Neural cell (in vitro differentiated cells): ENCODE results near the gene MDM2. TPM values are rescaled to one million over a fixed set of nuclear protein-coding genes. Genes with fewer than 3 reads are reported as not detected.

Source experiments
- H2AFZ ChIP-seq: fragments of 200-600, 300-800 bp; sonication (generic), shearing (Covaris generic); 2 replicates; pipeline ENCODE4 v1.6.0; 2014; ENCODE audit warnings: low read depth, mild to moderate bottlenecking, antibody characterized with exemption, low read length, moderate library complexity
- H3F3A ChIP-seq: fragments of 200-600 bp; shearing (Covaris generic); 2 replicates; pipeline ENCODE4 v1.6.1; 2016; ENCODE audit warnings: mild to moderate bottlenecking, moderate library complexity, mixed read lengths, antibody characterized with exemption, low read length; ENCODE audit not compliant: insufficient read depth, poor library complexity, severe bottlenecking
- H3K27ac ChIP-seq: fragments of 200-600, 300-800 bp; sonication (generic), shearing (Covaris generic); 2 replicates; pipeline ENCODE4 v1.5.1; 2014; ENCODE audit warnings: mild to moderate bottlenecking, low read length, moderate library complexity
- H3K27me3 ChIP-seq: fragments of 300-800, 200-600 bp; sonication (generic), shearing (Covaris generic); 2 replicates; pipeline ENCODE4 v1.6.0; 2014; ENCODE audit warnings: mild to moderate bottlenecking, low read depth, low read length, moderate library complexity; ENCODE audit not compliant: insufficient read depth
- H3K36me3 ChIP-seq: fragments of 300-800, 200-600 bp; sonication (generic), shearing (Covaris generic); 2 replicates; pipeline ENCODE4 v1.5.1; 2014; ENCODE audit warnings: mild to moderate bottlenecking, antibody characterized with exemption, low read length, moderate library complexity; ENCODE audit not compliant: insufficient read depth
- H3K4me2 ChIP-seq: fragments of 300-800, 200-600 bp; sonication (generic), shearing (Covaris generic); 2 replicates; pipeline ENCODE4 v1.6.0; 2014; ENCODE audit warnings: mild to moderate bottlenecking, low read length
- H3K4me3 ChIP-seq: fragments of 300-800, 200-600 bp; sonication (generic), shearing (Covaris generic); 2 replicates; pipeline ENCODE4 v1.5.1; 2014; ENCODE audit warnings: mild to moderate bottlenecking, low read length, moderate library complexity
- H3K79me2 ChIP-seq: fragments of 200-600 bp; shearing (Covaris generic); replicated peaks from 2 replicates; pipeline ENCODE4 v1.6.0; 2014; ENCODE audit warnings: mild to moderate bottlenecking, low read length, moderate library complexity; ENCODE audit not compliant: insufficient read depth
- H3K9ac ChIP-seq: fragments of 300-800, 200-600 bp; sonication (generic), shearing (Covaris generic); 2 replicates; pipeline ENCODE4 v1.6.1; 2016; ENCODE audit warnings: mild to moderate bottlenecking, low read length, mixed read lengths
- H3K9me2 ChIP-seq: fragments of 200-600 bp; shearing (Covaris generic); 2 replicates; pipeline ENCODE4 v1.6.1; 2016; ENCODE audit warnings: mild to moderate bottlenecking, low read length, mixed read lengths; ENCODE audit not compliant: insufficient read depth
- H3K9me3 ChIP-seq: fragments of 200-600, 300-800 bp; sonication (generic), shearing (Covaris generic); 2 replicates; pipeline ENCODE4 v1.6.1; 2016; ENCODE audit warnings: mild to moderate bottlenecking, mixed run types, low read length, moderate library complexity, mixed read lengths
- H4K20me1 ChIP-seq: fragments of 200-600 bp; shearing (Covaris generic); 2 replicates; pipeline ENCODE4 v1.6.1; 2016; ENCODE audit warnings: mild to moderate bottlenecking, mixed run types; ENCODE audit not compliant: insufficient read depth
- CTCF ChIP-seq: fragments of 450-650 bp; IDR thresholded peaks from 2 replicates; pipeline ENCODE4 v1.5.1; 2014; ENCODE audit warnings: antibody characterized with exemption, mild to moderate bottlenecking, moderate library complexity; ENCODE audit not compliant: poor library complexity, severe bottlenecking
- EP300 ChIP-seq: fragments of 450-650 bp; conservative IDR thresholded peaks from 2 replicates; pipeline ENCODE4 v1.6.1; 2014; ENCODE audit warnings: antibody characterized with exemption, mild to moderate bottlenecking, moderate library complexity; ENCODE audit not compliant: poor library complexity, severe bottlenecking
- EZH2 ChIP-seq: fragments of 200-600, 300-800 bp; shearing (Covaris generic), sonication (generic); IDR thresholded peaks from 2 replicates; pipeline ENCODE4 v1.6.1; 2014; ENCODE audit warnings: antibody characterized with exemption, low read length, borderline replicate concordance, mild to moderate bottlenecking; ENCODE audit not compliant: insufficient read depth, poor library complexity, severe bottlenecking
- MXI1 ChIP-seq: fragments of 450-650 bp; conservative IDR thresholded peaks from 2 replicates; pipeline ENCODE4 v1.6.1; 2014; ENCODE audit warnings: antibody characterized with exemption, mild to moderate bottlenecking; ENCODE audit not compliant: poor library complexity, severe bottlenecking
- POLR2AphosphoS5 ChIP-seq: IDR thresholded peaks from 2 replicates; pipeline ENCODE4 v1.6.1; 2012
- RAD21 ChIP-seq: fragments of 450-650 bp; conservative IDR thresholded peaks from 2 replicates; pipeline ENCODE4 v1.6.1; 2014; ENCODE audit warnings: antibody characterized with exemption, mild to moderate bottlenecking, moderate library complexity
- REST ChIP-seq: IDR thresholded peaks from 2 replicates; pipeline ENCODE4 v1.6.1; 2012; ENCODE audit warnings: borderline replicate concordance
- SMC3 ChIP-seq: fragments of 450-650 bp; conservative IDR thresholded peaks from 2 replicates; pipeline ENCODE4 v1.6.1; 2014; ENCODE audit warnings: antibody characterized with exemption, mild to moderate bottlenecking, moderate library complexity; ENCODE audit not compliant: poor library complexity
- TAF1 ChIP-seq: IDR thresholded peaks from 2 replicates; pipeline ENCODE4 v1.6.1; 2012; ENCODE audit warnings: low read depth
- polyA plus RNA-seq: library from polyadenylated mRNA; depleted of rRNA; stranded (reverse); fragments of >200 nt; gene quantifications from 2 replicates; pipeline ENCODE4 v1.2.3, GENCODE V29; 2014

MDM2 gene
- polyA plus RNA-seq, 1 donor from 2014 or later: 37.5 TPM

DNA sequence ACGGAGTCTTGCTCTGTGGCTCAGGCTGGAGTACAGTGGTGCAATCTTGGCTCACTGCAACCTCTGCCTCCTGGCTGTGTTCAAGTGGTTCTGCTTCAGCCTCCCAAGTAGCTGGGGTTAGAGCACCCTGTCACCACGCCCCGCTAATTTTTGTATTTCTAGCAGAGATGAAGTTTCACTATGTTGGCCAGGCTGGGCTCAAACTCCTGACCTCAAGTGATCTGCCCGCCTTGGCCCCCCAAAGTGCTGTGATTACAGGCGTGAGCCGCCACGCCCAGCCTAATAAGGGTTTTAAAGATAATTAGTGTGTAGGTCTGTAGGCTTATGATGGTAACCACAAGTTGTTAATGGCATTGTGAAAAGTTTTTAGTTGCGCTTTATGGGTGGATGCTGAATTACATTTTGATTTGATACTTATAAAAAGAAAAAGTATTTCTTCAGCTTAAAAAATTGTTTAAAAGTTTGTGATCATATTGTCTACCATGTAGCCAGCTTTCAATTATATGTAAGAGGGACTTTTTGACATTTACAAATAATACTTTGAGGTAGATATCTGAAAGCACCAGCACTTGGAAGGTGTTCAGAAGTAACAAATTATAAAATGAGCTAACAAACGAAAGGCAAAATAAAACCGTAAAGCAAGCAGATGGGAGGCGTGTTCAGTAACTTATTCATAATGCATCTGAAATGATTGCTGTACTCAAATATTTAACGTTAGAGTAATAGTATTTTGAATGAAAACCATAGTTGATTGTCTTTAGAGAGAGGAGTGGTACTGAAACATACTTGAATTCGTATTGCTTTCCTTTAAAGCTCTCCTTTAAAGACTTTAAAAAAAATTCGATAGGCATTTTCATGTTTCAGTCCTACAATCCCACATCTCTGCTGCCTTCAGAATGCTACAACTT lies 37.1 kb downstream of the MDM2 start:
- Histone ChIP-seq H3F3A (no peaks in the 10 kb centered on the region), H3K4me2 (no peak overlapping the region), H3K9me3 (no peaks in the 10 kb centered on the region), H4K20me1 (no peaks in the 10 kb centered on the region), H3K9me2 (no peaks in the 10 kb centered on the region), H3K36me3 (peaks cover 11% of the 10 kb centered on the region), H3K4me3 (no peak overlapping the region), H2AFZ (no peak overlapping the region), H3K79me2 (no peaks in the 10 kb centered on the region), H3K27ac (no peak overlapping the region), H3K27me3 (no peaks in the 10 kb centered on the region), H3K9ac (no peak overlapping the region)
- TF ChIP-seq EZH2 (no peak), RAD21 (no peak), EP300 (no peak), TAF1 (no peak), REST (no peak), POLR2AphosphoS5 (no peak), MXI1 (no peak), SMC3 (no peak), CTCF (no peak)

GRCh38 chr12:68846811-68847210 lies 38.8 kb downstream of the MDM2 start:
- no peak overlapping the region for H3K4me2 ChIP-seq
- no peak overlapping the region for H3K27ac ChIP-seq
- TF ChIP-seq REST (no peak), EZH2 (no peak), TAF1 (no peak), EP300 (no peak), SMC3 (no peak), CTCF (no peak), RAD21 (no peak), POLR2AphosphoS5 (no peak), MXI1 (no peak)
- H3K27me3 ChIP-seq: no peaks in the 10 kb centered on the region
- no peak overlapping the region for H2AFZ ChIP-seq
- no peak overlapping the region for H3K4me3 ChIP-seq
- no peaks in the 10 kb centered on the region for H3K9me3 ChIP-seq
- no peak overlapping the region for H3K9ac ChIP-seq
- no peaks in the 10 kb centered on the region for H3F3A ChIP-seq
- H4K20me1 ChIP-seq: no peaks in the 10 kb centered on the region
- no peaks in the 10 kb centered on the region for H3K9me2 ChIP-seq
- no peaks in the 10 kb centered on the region for H3K79me2 ChIP-seq
- H3K36me3 ChIP-seq: peaks cover 9% of the 10 kb centered on the region
